ENCODE measurements around the gene CPNE4. TPM values are rescaled to one million over a fixed set of nuclear protein-coding genes. Genes with fewer than 3 reads are reported as not detected.
"Not testable (repeated sequence)": the region's sequence is repeated elsewhere in the genome, so short reads cannot be mapped to it uniquely, and the experiment has no call there.

CPNE4 gene
- total RNA-seq, 2 donors from 2014 or later = 0.16 TPM; not detected in 1

- intact Hi-C loops (cut with DNase I) = no loop called here
- TF ChIP-seq CTCF (IDR thresholded peaks at IDR 0.05) = no peak
- H3K36me3 ChIP-seq = peaks cover under 1% of the 10 kb centered on the region
- no peaks in the 10 kb centered on the region for H3K9me3 ChIP-seq
- no peaks in the 10 kb centered on the region for H3K4me1 ChIP-seq
- no peak for DNase-seq
- H3K27me3 ChIP-seq = no peaks in the 10 kb centered on the region
- no peak overlapping the region for H3K27ac ChIP-seq
- no peak overlapping the region for H3K4me3 ChIP-seq
- H3K9ac ChIP-seq (ENCODE audit: low read depth in 2 of 2, low read length in 2 of 2) = no peak overlapping the region
Observed at GRCh38 chr3:131491084-131491483, 543.7 kb downstream of the CPNE4 start.

GRCh38 chr3:131486545-131486944 lies 548.3 kb downstream of the CPNE4 start:
- H3K36me3 ChIP-seq; H3K9ac ChIP-seq (ENCODE audit: low read depth in 2 of 2, low read length in 2 of 2); H3K4me1 ChIP-seq; DNase-seq; H3K4me3 ChIP-seq; H3K9me3 ChIP-seq; H3K27ac ChIP-seq; intact Hi-C loops (cut with DNase I); H3K27me3 ChIP-seq: not testable (repeated sequence)

- Histone ChIP-seq H3K4me1 (no peaks in the 10 kb centered on the region), H3K27me3 (no peaks in the 10 kb centered on the region), H3K4me3 (no peak overlapping the region), H3K36me3 (no peaks in the 10 kb centered on the region), H3K27ac (no peak overlapping the region), H3K9ac (ENCODE audit: low read depth in 2 of 2, low read length in 2 of 2) (no peak overlapping the region), H3K9me3 (no peaks in the 10 kb centered on the region)
- no peak for TF ChIP-seq CTCF (IDR thresholded peaks at IDR 0.05)
- DNase-seq = no peak
- intact Hi-C loops (cut with DNase I) = no loop called here
Observed at GRCh38 chr3:131485119-131485518, 549.7 kb downstream of the CPNE4 start.

GRCh38 chr3:131484496-131485111 lies 550.2 kb downstream of the CPNE4 start:
- DNase-seq = no peak
- no peak overlapping the region for H3K9ac ChIP-seq (ENCODE audit: low read depth in 2 of 2, low read length in 2 of 2)
- no peaks in the 10 kb centered on the region for H3K4me1 ChIP-seq
- H3K36me3 ChIP-seq = no peaks in the 10 kb centered on the region
- no peaks in the 10 kb centered on the region for H3K27me3 ChIP-seq
- no peaks in the 10 kb centered on the region for H3K9me3 ChIP-seq
- no peak overlapping the region for H3K4me3 ChIP-seq
- intact Hi-C loops (cut with DNase I) = no loop called here
- no peak for TF ChIP-seq CTCF (IDR thresholded peaks at IDR 0.05)
- no peak overlapping the region for H3K27ac ChIP-seq

Small RNA genes lying within 50 kb of the gene (microRNA-seq; reads per million reads assigned to microRNA genes)
- not detected for gene MIR5704
